ENCODE data around the gene APOC4. TPM values are rescaled to one million over a fixed set of nuclear protein-coding genes. Genes with fewer than 3 reads are reported as not detected.

The APOC4 gene
- total RNA-seq, 3 donors from 2014 or later, result not detected

- intact Hi-C loops (cut with DNase I; ENCODE audit: low total_unique reads), result no loop called here
- no peak overlapping the region for H3K4me3 ChIP-seq
- H3K27me3 ChIP-seq, result no peaks in the 10 kb centered on the region
- TF ChIP-seq POLR2A (IDR thresholded peaks at IDR 0.05) (no peak), POLR2AphosphoS5 (IDR thresholded peaks at IDR 0.05) (peak in 1 of 3 donors; percentile 11)
- TF ChIP-seq, protein P1, sequence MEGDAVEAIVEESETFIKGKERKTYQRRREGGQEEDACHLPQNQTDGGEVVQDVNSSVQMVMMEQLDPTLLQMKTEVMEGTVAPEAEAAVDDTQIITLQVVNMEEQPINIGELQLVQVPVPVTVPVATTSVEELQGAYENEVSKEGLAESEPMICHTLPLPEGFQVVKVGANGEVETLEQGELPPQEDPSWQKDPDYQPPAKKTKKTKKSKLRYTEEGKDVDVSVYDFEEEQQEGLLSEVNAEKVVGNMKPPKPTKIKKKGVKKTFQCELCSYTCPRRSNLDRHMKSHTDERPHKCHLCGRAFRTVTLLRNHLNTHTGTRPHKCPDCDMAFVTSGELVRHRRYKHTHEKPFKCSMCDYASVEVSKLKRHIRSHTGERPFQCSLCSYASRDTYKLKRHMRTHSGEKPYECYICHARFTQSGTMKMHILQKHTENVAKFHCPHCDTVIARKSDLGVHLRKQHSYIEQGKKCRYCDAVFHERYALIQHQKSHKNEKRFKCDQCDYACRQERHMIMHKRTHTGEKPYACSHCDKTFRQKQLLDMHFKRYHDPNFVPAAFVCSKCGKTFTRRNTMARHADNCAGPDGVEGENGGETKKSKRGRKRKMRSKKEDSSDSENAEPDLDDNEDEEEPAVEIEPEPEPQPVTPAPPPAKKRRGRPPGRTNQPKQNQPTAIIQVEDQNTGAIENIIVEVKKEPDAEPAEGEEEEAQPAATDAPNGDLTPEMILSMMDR (IDR thresholded peaks at IDR 0.05), result no peak
- H3K9me3 ChIP-seq, result no peaks in the 10 kb centered on the region
- no peaks in the 10 kb centered on the region for H3K36me3 ChIP-seq
- no peak overlapping the region for H3K27ac ChIP-seq
- peaks cover 0 to 9% of the 10 kb centered on the region in 2 donors for H3K4me1 ChIP-seq
- DNase-seq (ENCODE audit: low spot score in 2 of 2), result no peak
Observed at GRCh38 chr19:44904426-44904994, 37.5 kb upstream of the APOC4 start.

GRCh38 chr19:44905437-44906160 is 36.4 kb upstream of the APOC4 start, which contains the start of gene APOE:
APOE (plus strand) TSS chr19:44905796; CDS start chr19:44906625, 829 bp downstream.
- Histone ChIP-seq H3K36me3 (no peaks in the 10 kb centered on the region), H3K9me3 (no peaks in the 10 kb centered on the region), H3K4me1 (peaks cover 0 to 9% of the 10 kb centered on the region in 2 donors), H3K27me3 (no peaks in the 10 kb centered on the region), H3K4me3 (peak within 1 kb of the TSS; percentile 25 to 63 (median 53)), H3K27ac (peak within 1 kb of the TSS; percentile 71 to 87)
- intact Hi-C loops (cut with DNase I; ENCODE audit: low total_unique reads), result loop anchor here (5.0 kb wide), 1 partner anchor 42 kb away; the partner anchor contains the start of gene APOC2
- peak in 1 of 2 donors; percentile 43 for DNase-seq (ENCODE audit: low spot score in 2 of 2)
- peak in 1 of 3 donors; percentile 16 for TF ChIP-seq POLR2AphosphoS5 (IDR thresholded peaks at IDR 0.05)
- TF ChIP-seq, protein P1 (IDR thresholded peaks at IDR 0.05), result no peak

- DNase-seq (ENCODE audit: low spot score in 2 of 2), result no peak
- intact Hi-C loops (cut with DNase I; ENCODE audit: low total_unique reads), result loop anchor here (5.0 kb wide), 1 partner anchor 40 kb away; the partner anchor contains the start of gene APOC2
- Histone ChIP-seq H3K36me3 (no peaks in the 10 kb centered on the region), H3K4me1 (peaks cover 7 to 9% of the 10 kb centered on the region in 2 donors), H3K9me3 (no peaks in the 10 kb centered on the region), H3K4me3 (no peak overlapping the region), H3K27ac (peak overlapping the region in 1 of 2 donors; percentile 87), H3K27me3 (no peaks in the 10 kb centered on the region)
- TF ChIP-seq, protein P1 (IDR thresholded peaks at IDR 0.05), result no peak
- TF ChIP-seq POLR2AphosphoS5 (IDR thresholded peaks at IDR 0.05) (no peak), POLR2A (IDR thresholded peaks at IDR 0.05) (no peak)
Observed at GRCh38 chr19:44907613-44908012, 34.4 kb upstream of the APOC4 start.

DNA sequence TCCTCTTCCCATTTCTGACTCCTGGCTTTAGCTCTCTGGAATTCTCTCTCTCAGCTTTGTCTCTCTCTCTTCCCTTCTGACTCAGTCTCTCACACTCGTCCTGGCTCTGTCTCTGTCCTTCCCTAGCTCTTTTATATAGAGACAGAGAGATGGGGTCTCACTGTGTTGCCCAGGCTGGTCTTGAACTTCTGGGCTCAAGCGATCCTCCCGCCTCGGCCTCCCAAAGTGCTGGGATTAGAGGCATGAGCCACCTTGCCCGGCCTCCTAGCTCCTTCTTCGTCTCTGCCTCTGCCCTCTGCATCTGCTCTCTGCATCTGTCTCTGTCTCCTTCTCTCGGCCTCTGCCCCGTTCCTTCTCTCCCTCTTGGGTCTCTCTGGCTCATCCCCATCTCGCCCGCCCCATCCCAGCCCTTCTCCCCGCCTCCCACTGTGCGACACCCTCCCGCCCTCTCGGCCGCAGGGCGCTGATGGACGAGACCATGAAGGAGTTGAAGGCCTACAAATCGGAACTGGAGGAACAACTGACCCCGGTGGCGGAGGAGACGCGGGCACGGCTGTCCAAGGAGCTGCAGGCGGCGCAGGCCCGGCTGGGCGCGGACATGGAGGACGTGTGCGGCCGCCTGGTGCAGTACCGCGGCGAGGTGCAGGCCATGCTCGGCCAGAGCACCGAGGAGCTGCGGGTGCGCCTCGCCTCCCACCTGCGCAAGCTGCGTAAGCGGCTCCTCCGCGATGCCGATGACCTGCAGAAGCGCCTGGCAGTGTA is 33.8 kb upstream of the APOC4 start:
- Histone ChIP-seq H3K9me3 (no peaks in the 10 kb centered on the region), H3K4me1 (peaks cover 7 to 9% of the 10 kb centered on the region in 2 donors), H3K4me3 (no peak overlapping the region), H3K27ac (no peak overlapping the region), H3K36me3 (no peaks in the 10 kb centered on the region), H3K27me3 (no peaks in the 10 kb centered on the region)
- no peak for DNase-seq (ENCODE audit: low spot score in 2 of 2)
- intact Hi-C loops (cut with DNase I; ENCODE audit: low total_unique reads), result loop anchor here (5.0 kb wide), 1 partner anchor 39 kb away; the partner anchor contains the start of gene APOC2
- no peak for TF ChIP-seq POLR2A (IDR thresholded peaks at IDR 0.05)

DNA sequence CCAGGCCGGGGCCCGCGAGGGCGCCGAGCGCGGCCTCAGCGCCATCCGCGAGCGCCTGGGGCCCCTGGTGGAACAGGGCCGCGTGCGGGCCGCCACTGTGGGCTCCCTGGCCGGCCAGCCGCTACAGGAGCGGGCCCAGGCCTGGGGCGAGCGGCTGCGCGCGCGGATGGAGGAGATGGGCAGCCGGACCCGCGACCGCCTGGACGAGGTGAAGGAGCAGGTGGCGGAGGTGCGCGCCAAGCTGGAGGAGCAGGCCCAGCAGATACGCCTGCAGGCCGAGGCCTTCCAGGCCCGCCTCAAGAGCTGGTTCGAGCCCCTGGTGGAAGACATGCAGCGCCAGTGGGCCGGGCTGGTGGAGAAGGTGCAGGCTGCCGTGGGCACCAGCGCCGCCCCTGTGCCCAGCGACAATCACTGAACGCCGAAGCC is 33.2 kb upstream of the APOC4 start:
- Histone ChIP-seq H3K27ac (no peak overlapping the region), H3K4me3 (no peak overlapping the region), H3K4me1 (peaks cover 7 to 9% of the 10 kb centered on the region in 2 donors), H3K27me3 (no peaks in the 10 kb centered on the region), H3K9me3 (no peaks in the 10 kb centered on the region), H3K36me3 (no peaks in the 10 kb centered on the region)
- TF ChIP-seq, protein P1 (IDR thresholded peaks at IDR 0.05), result no peak
- TF ChIP-seq POLR2A (IDR thresholded peaks at IDR 0.05) (no peak), POLR2AphosphoS5 (IDR thresholded peaks at IDR 0.05) (no peak)
- intact Hi-C loops (cut with DNase I; ENCODE audit: low total_unique reads), result loop anchor here (5.0 kb wide), 1 partner anchor 38 kb away; the partner anchor contains the start of gene APOC2
- DNase-seq (ENCODE audit: low spot score in 2 of 2), result no peak
